Stimulated activated CD8-positive, alpha-beta memory T cell treated with anti-CD3 and anti-CD28 coated beads, Interleukin-15, amount 100 ng/mL, for 4 hours (primary cell): ENCODE data around the gene SLC22A7.
A peak's percentile ranks its signal among the peaks of the same experiment; 100 is the strongest.

Experiments used
- DNase-seq, 2 donors: peaks; one replicate each; pipeline ENCODE4 v3.0.0-alpha.2; 2020; ENCODE audit warnings: low read depth in 2 of 2

SLC22A7 gene

GRCh38 chr6:43267619-43268354 is 30.3 kb upstream of the SLC22A7 start:
- no peak for DNase-seq

GRCh38 chr6:43268355-43268700 is 29.7 kb upstream of the SLC22A7 start:
- no peak for DNase-seq

- no peak for DNase-seq
Observed at GRCh38 chr6:43268782-43269272, 29.2 kb upstream of the SLC22A7 start.

- peak in 1 of 2 donors; percentile 27 for DNase-seq
Observed at GRCh38 chr6:43269273-43270007, 28.6 kb upstream of the SLC22A7 start.

- no peak for DNase-seq
Observed at GRCh38 chr6:43271103-43271815, 26.8 kb upstream of the SLC22A7 start.

GRCh38 chr6:43271944-43272343 is 26.1 kb upstream of the SLC22A7 start:
- DNase-seq = no peak

GRCh38 chr6:43273707-43274106 is 24.4 kb upstream of the SLC22A7 start:
- no peak for DNase-seq

- no peak for DNase-seq
Observed at GRCh38 chr6:43274127-43274915, 23.7 kb upstream of the SLC22A7 start.

- peak in 1 of 2 donors; percentile 5 for DNase-seq
Observed at GRCh38 chr6:43274916-43275597, 23.0 kb upstream of the SLC22A7 start.

GRCh38 chr6:43275801-43276576 is 22.1 kb upstream of the SLC22A7 start:
- DNase-seq = no peak

- no peak for DNase-seq
Observed at GRCh38 chr6:43276577-43277305, 21.3 kb upstream of the SLC22A7 start.

- no peak for DNase-seq
Observed at GRCh38 chr6:43277306-43277642, 20.8 kb upstream of the SLC22A7 start.

GRCh38 chr6:43277643-43278523 is 20.2 kb upstream of the SLC22A7 start:
- DNase-seq = no peak

- DNase-seq = no peak
Observed at GRCh38 chr6:43278524-43279078, 19.5 kb upstream of the SLC22A7 start.

GRCh38 chr6:43280234-43280633 is 17.8 kb upstream of the SLC22A7 start:
- no peak for DNase-seq

GRCh38 chr6:43282060-43282459 is 16.0 kb upstream of the SLC22A7 start:
- DNase-seq = no peak

GRCh38 chr6:43282636-43283513 is 15.2 kb upstream of the SLC22A7 start:
- no peak for DNase-seq
